ENCODE data around the gene BEST2.

Gene BEST2

GRCh38 chr19:12763100-12763499 is 11.5 kb downstream of the BEST2 start:
- Histone ChIP-seq H3K79me2 (ENCODE audit: insufficient read depth, low read length) (no peaks in the 10 kb centered on the region), H3K27me3 (ENCODE audit: insufficient read depth, low read length) (no peaks in the 10 kb centered on the region), H3K4me1 (ENCODE audit: insufficient read depth, low read length, severe bottlenecking) (peaks cover 3% of the 10 kb centered on the region), H2AFZ (ENCODE audit: low read length) (no peak overlapping the region), H3K36me3 (ENCODE audit: insufficient read depth, low read length) (0 out of 2 replicates have a peak, but pooled peaks cover 6% of the 10 kb centered on the region), H3K27ac (ENCODE audit: low read depth, low read length, poor library complexity, severe bottlenecking) (no peak overlapping the region), H3K4me2 (ENCODE audit: low read length) (no peak overlapping the region), H4K20me1 (ENCODE audit: insufficient read depth, low read length) (no peaks in the 10 kb centered on the region), H3K9me3 (ENCODE audit: low read length) (no peaks in the 10 kb centered on the region), H3K9me2 (ENCODE audit: low read depth, low read length) (no peaks in the 10 kb centered on the region), H3K4me3 (ENCODE audit: low read depth, low read length, poor library complexity, severe bottlenecking) (no peak overlapping the region), H3F3A (ENCODE audit: insufficient read depth, low read length) (no peaks in the 10 kb centered on the region), H3K9ac (ENCODE audit: low read length) (no peak overlapping the region)
- no peak for TF ChIP-seq EZH2 (IDR thresholded peaks at IDR 0.05; ENCODE audit: borderline replicate concordance, low read length)
- TF ChIP-seq, protein P1, sequence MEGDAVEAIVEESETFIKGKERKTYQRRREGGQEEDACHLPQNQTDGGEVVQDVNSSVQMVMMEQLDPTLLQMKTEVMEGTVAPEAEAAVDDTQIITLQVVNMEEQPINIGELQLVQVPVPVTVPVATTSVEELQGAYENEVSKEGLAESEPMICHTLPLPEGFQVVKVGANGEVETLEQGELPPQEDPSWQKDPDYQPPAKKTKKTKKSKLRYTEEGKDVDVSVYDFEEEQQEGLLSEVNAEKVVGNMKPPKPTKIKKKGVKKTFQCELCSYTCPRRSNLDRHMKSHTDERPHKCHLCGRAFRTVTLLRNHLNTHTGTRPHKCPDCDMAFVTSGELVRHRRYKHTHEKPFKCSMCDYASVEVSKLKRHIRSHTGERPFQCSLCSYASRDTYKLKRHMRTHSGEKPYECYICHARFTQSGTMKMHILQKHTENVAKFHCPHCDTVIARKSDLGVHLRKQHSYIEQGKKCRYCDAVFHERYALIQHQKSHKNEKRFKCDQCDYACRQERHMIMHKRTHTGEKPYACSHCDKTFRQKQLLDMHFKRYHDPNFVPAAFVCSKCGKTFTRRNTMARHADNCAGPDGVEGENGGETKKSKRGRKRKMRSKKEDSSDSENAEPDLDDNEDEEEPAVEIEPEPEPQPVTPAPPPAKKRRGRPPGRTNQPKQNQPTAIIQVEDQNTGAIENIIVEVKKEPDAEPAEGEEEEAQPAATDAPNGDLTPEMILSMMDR (IDR thresholded peaks at IDR 0.05; ENCODE audit: low read length) = no peak

DNA sequence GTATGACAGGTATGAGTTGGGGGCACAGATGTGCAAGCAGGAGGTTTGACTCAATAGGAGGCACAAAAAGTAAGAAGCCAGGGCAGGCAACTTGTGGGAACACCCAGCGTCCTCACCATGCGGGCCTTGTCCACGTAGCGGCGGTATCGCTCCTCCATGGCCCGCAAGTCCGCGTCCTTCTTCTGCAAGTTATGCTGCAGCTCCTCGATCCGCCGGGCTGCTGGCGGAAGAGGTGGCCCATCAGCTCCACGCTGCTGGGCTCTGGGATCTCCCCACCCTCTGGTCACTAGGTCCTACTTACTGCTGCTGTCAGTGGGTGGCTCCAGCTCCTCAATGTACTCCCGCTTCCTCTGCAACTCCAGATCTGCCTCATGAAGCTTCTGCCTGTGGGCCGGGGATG is 13.1 kb downstream of the BEST2 start:
- H3K9ac ChIP-seq (ENCODE audit: low read length) = no peak overlapping the region
- H3K9me3 ChIP-seq (ENCODE audit: low read length) = no peaks in the 10 kb centered on the region
- H3K4me2 ChIP-seq (ENCODE audit: low read length) = no peak overlapping the region
- H3F3A ChIP-seq (ENCODE audit: insufficient read depth, low read length) = no peaks in the 10 kb centered on the region
- H3K4me1 ChIP-seq (ENCODE audit: insufficient read depth, low read length, severe bottlenecking) = peaks cover 7% of the 10 kb centered on the region
- 0 out of 2 replicates have a peak, but pooled peaks cover 6% of the 10 kb centered on the region for H3K36me3 ChIP-seq (ENCODE audit: insufficient read depth, low read length)
- no peak overlapping the region for H2AFZ ChIP-seq (ENCODE audit: low read length)
- H3K79me2 ChIP-seq (ENCODE audit: insufficient read depth, low read length) = no peaks in the 10 kb centered on the region
- no peaks in the 10 kb centered on the region for H3K27me3 ChIP-seq (ENCODE audit: insufficient read depth, low read length)
- H3K27ac ChIP-seq (ENCODE audit: low read depth, low read length, poor library complexity, severe bottlenecking) = no peak overlapping the region
- TF ChIP-seq EZH2 (IDR thresholded peaks at IDR 0.05; ENCODE audit: borderline replicate concordance, low read length) = no peak
- TF ChIP-seq, protein P1 (IDR thresholded peaks at IDR 0.05; ENCODE audit: low read length) = no peak
- H4K20me1 ChIP-seq (ENCODE audit: insufficient read depth, low read length) = no peaks in the 10 kb centered on the region
- no peak overlapping the region for H3K4me3 ChIP-seq (ENCODE audit: low read depth, low read length, poor library complexity, severe bottlenecking)
- no peaks in the 10 kb centered on the region for H3K9me2 ChIP-seq (ENCODE audit: low read depth, low read length)

DNA sequence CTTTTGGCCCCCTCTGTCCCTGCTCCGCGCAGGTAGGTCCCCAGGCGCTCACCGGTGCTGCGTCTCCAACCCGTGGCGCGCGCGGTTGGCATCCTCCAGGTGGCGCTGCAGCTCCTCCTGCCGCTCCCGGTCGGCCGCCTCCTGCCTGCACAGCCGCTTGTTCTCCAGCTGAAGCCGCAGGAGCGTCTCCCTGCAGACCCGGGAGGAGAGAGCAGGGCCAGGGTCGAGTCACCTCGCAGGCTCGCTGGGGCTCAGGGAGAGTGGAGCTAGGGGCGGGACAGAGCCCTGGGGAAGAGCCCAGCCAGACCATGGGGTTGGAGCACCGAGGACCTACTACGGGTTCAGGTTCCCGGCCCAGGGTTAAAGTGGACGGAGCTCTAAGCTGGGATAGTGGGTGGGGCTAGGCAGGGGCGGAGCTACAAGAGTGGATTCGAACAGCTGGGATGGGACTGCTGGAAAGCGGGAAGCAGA is 14.5 kb downstream of the BEST2 start:
- H3K9me3 ChIP-seq (ENCODE audit: low read length) = no peaks in the 10 kb centered on the region
- no peak overlapping the region for H3K9ac ChIP-seq (ENCODE audit: low read length)
- no peaks in the 10 kb centered on the region for H3K9me2 ChIP-seq (ENCODE audit: low read depth, low read length)
- H3K4me1 ChIP-seq (ENCODE audit: insufficient read depth, low read length, severe bottlenecking) = peaks cover 12% of the 10 kb centered on the region
- peak overlapping the region; percentile 35 for H3K4me2 ChIP-seq (ENCODE audit: low read length)
- peak overlapping the region; percentile 18 for H3K4me3 ChIP-seq (ENCODE audit: low read depth, low read length, poor library complexity, severe bottlenecking)
- no peaks in the 10 kb centered on the region for H3K27me3 ChIP-seq (ENCODE audit: insufficient read depth, low read length)
- H3F3A ChIP-seq (ENCODE audit: insufficient read depth, low read length) = no peaks in the 10 kb centered on the region
- H3K79me2 ChIP-seq (ENCODE audit: insufficient read depth, low read length) = no peaks in the 10 kb centered on the region
- H2AFZ ChIP-seq (ENCODE audit: low read length) = no peak overlapping the region
- TF ChIP-seq EZH2 (IDR thresholded peaks at IDR 0.05; ENCODE audit: borderline replicate concordance, low read length) = no peak
- TF ChIP-seq, protein P1 (IDR thresholded peaks at IDR 0.05; ENCODE audit: low read length) = peak; percentile 91
- 0 out of 2 replicates have a peak, but pooled peaks cover 6% of the 10 kb centered on the region for H3K36me3 ChIP-seq (ENCODE audit: insufficient read depth, low read length)
- no peak overlapping the region for H3K27ac ChIP-seq (ENCODE audit: low read depth, low read length, poor library complexity, severe bottlenecking)
- no peaks in the 10 kb centered on the region for H4K20me1 ChIP-seq (ENCODE audit: insufficient read depth, low read length)

All from OCI-LY1 (cell line).